Measurements from ENCODE around the gene DAAM1.

GRCh38 chr14:59309291-59309900, 120.9 kb downstream of the DAAM1 start:
- no peak for TF ChIP-seq CTCF (IDR thresholded peaks at IDR 0.05)
- no peak for TF ChIP-seq POLR2A (IDR thresholded peaks at IDR 0.05)

Measured in breast epithelium (tissue), 3 donors.